Measurements from ENCODE around the gene ATP8A1. TPM values are rescaled to one million over a fixed set of nuclear protein-coding genes. Genes with fewer than 3 reads are reported as not detected.

ATP8A1 gene
- polyA plus RNA-seq, 1 experiment, result 0.20 TPM

DNA sequence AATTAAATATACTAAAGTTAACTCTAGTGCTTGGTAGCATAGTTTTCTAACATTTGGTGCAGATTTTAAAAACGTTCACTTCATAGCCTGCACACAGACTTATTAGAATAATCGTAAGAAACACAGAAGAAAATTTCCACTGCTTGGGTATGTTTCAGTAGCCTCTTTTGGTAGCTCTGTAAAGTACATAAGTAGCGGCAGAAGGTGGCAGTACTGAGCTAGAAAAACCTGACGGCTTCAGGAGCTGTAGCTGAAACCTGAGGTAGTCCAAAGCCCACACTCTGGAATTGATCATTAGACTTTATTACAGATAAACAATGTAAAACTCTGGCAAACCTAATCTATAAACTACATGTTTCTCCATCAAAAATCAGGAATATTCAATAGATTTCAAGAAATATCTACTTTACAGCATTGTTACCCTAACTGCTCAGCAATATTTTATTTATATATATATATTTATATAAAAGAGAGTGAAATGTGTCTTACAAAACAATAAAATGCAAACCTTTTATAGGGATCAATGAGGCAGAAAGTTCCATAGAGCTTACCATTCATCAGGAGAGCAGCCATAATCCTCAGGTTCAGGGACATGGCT is 88.2 kb downstream of the ATP8A1 start:
- TF ChIP-seq, protein P1, sequence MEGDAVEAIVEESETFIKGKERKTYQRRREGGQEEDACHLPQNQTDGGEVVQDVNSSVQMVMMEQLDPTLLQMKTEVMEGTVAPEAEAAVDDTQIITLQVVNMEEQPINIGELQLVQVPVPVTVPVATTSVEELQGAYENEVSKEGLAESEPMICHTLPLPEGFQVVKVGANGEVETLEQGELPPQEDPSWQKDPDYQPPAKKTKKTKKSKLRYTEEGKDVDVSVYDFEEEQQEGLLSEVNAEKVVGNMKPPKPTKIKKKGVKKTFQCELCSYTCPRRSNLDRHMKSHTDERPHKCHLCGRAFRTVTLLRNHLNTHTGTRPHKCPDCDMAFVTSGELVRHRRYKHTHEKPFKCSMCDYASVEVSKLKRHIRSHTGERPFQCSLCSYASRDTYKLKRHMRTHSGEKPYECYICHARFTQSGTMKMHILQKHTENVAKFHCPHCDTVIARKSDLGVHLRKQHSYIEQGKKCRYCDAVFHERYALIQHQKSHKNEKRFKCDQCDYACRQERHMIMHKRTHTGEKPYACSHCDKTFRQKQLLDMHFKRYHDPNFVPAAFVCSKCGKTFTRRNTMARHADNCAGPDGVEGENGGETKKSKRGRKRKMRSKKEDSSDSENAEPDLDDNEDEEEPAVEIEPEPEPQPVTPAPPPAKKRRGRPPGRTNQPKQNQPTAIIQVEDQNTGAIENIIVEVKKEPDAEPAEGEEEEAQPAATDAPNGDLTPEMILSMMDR (IDR thresholded peaks at IDR 0.05; ENCODE audit: low read depth, low read length), result peak; percentile 75
- Histone ChIP-seq H3K9me3 (ENCODE audit: control insufficient read depth, insufficient read depth, low read length) (no peaks in the 10 kb centered on the region), H3K27ac (ENCODE audit: low read depth, low read length) (no peak overlapping the region), H3K27me3 (ENCODE audit: control insufficient read depth, insufficient read depth, low read length) (no peaks in the 10 kb centered on the region), H3K4me3 (ENCODE audit: low read depth, low read length) (no peak overlapping the region)
- ChIA-PET POLR2A (no interaction called here), CTCF (interaction anchor here (0.6 to 2.1 kb wide), 20 partner anchors 9 to 429 kb away, joined by 3 to 31 read pairs (median 4); no protein-coding TSS in a partner anchor)
- DNase-seq (ENCODE audit: low read depth, low spot score), result peak; percentile 20

DNA sequence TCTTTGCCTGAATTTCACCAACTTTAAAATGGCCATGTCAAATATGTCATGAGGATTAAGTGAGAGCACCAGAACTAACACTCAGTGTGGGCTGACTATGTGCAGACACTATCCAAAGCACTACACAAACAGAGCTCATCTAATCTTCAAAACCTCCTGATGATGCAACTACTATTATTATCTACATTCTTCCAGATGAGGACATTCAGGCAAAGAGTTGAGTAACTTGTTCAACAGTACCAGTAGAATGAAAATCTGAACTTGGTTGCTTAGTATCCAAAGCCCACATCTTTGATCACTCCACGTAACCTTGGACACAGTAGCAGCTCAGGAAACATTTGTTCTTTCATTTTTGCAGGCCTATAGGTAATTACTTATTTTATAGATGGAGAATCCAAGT is 90.1 kb downstream of the ATP8A1 start:
- DNase-seq (ENCODE audit: low read depth, low spot score), result no peak
- ChIA-PET CTCF (no interaction called here), POLR2A (no interaction called here)
- Histone ChIP-seq H3K27ac (ENCODE audit: low read depth, low read length) (no peak overlapping the region), H3K27me3 (ENCODE audit: control insufficient read depth, insufficient read depth, low read length) (no peaks in the 10 kb centered on the region), H3K9me3 (ENCODE audit: control insufficient read depth, insufficient read depth, low read length) (no peaks in the 10 kb centered on the region), H3K4me3 (ENCODE audit: low read depth, low read length) (no peak overlapping the region)
- TF ChIP-seq, protein P1 (IDR thresholded peaks at IDR 0.05; ENCODE audit: low read depth, low read length), result no peak

DNA sequence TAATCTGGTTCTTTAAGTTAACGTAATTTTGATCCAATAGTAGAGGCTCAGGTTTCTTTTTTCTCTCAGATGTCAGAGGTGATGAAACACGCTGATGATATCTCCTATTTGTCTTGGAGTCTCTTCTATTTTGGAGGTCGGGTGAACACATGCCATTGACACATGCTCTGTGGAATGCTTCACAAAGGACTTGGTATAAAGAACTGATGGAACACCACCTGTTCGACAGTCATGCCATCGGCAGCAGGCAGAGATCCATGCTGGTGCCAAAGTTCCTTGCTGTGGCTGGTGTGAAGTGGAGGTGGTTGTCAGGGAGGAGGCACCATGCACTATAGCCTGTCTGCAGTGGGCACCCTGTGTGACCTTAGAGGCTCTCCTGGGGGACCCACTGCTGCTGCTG is 94.9 kb downstream of the ATP8A1 start:
- CTCF ChIA-PET, result no interaction called here
- no peak for DNase-seq (ENCODE audit: low read depth, low spot score)
- POLR2A ChIA-PET, result no interaction called here
- TF ChIP-seq, protein P1 (IDR thresholded peaks at IDR 0.05; ENCODE audit: low read depth, low read length), result no peak
- no peaks in the 10 kb centered on the region for H3K27me3 ChIP-seq (ENCODE audit: control insufficient read depth, insufficient read depth, low read length)
- H3K4me3 ChIP-seq (ENCODE audit: low read depth, low read length), result no peak overlapping the region
- H3K9me3 ChIP-seq (ENCODE audit: control insufficient read depth, insufficient read depth, low read length), result no peaks in the 10 kb centered on the region
- no peak overlapping the region for H3K27ac ChIP-seq (ENCODE audit: low read depth, low read length)

DNA sequence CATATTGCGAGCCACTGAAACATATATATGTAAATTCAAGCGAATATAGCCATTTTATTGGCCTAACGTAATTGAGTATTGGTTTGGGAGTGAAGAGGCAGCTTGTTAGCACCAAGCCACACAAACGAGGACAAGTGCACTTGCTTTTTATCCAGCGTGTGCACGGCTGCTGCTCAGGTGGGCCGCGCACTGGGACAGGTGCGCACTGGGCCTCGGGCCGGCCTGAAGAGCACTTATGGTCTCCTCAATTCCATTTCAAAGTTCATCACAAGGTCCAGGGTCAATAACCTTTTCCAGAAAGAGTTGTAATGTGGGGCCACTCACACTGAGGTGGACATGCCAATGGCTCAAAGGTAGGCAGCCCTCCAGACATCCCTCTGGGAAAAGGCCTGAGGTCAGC is 95.9 kb downstream of the ATP8A1 start:
- no peak for DNase-seq (ENCODE audit: low read depth, low spot score)
- Histone ChIP-seq H3K27ac (ENCODE audit: low read depth, low read length) (no peak overlapping the region), H3K4me3 (ENCODE audit: low read depth, low read length) (no peak overlapping the region), H3K9me3 (ENCODE audit: control insufficient read depth, insufficient read depth, low read length) (no peaks in the 10 kb centered on the region), H3K27me3 (ENCODE audit: control insufficient read depth, insufficient read depth, low read length) (no peaks in the 10 kb centered on the region)
- POLR2A ChIA-PET, result no interaction called here
- TF ChIP-seq, protein P1 (IDR thresholded peaks at IDR 0.05; ENCODE audit: low read depth, low read length), result no peak
- CTCF ChIA-PET, result interaction anchor here (1.7 kb wide), 1 partner anchor 190 kb away, joined by 5 read pairs; no protein-coding TSS in a partner anchor

DNA sequence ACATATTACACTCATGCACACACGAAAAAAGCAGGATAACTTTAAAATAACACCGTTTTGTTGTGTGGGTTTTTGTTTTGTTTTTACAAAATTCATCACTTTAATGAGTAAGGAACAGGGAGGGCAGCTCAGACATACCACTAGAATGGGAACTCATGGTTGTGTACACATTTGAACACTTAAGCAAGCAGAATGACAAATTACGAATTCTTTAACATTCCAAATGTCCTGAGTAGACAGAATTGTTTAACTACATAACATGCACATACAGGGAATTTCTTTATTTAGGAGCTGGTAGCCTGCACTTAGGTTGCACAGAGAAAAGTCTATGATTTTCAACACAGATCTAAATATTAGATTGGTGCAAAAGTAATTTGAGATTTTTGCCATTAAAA is 96.4 kb downstream of the ATP8A1 start:
- Histone ChIP-seq H3K27ac (ENCODE audit: low read depth, low read length) (no peak overlapping the region), H3K4me3 (ENCODE audit: low read depth, low read length) (no peak overlapping the region), H3K9me3 (ENCODE audit: control insufficient read depth, insufficient read depth, low read length) (no peaks in the 10 kb centered on the region), H3K27me3 (ENCODE audit: control insufficient read depth, insufficient read depth, low read length) (no peaks in the 10 kb centered on the region)
- TF ChIP-seq, protein P1 (IDR thresholded peaks at IDR 0.05; ENCODE audit: low read depth, low read length), result no peak
- CTCF ChIA-PET, result interaction anchor here (1.1 to 1.7 kb wide), 2 partner anchors 8 to 189 kb away, joined by 3 to 5 read pairs; no protein-coding TSS in a partner anchor
- POLR2A ChIA-PET, result no interaction called here
- no peak for DNase-seq (ENCODE audit: low read depth, low spot score)

Measured in AG04450 (cell line).